DMS 273 (cell line): Measurements from ENCODE around the gene VIPR2.
"Not testable (repeated sequence)": the region's sequence is repeated elsewhere in the genome, so short reads cannot be mapped to it uniquely, and the experiment has no call there.

Experiments used
- DNase-seq: peaks from one replicate; lab custom pipeline; 2025; ENCODE audit not compliant: unreplicated experiment; lab: John Stamatoyannopoulos, UW

VIPR2 gene

GRCh38 chr7:159094023-159094740 is 50.5 kb downstream of the VIPR2 start:
- DNase-seq, result peak; percentile 83

- no peak for DNase-seq
Observed at GRCh38 chr7:159093351-159093971, 51.2 kb downstream of the VIPR2 start.

- DNase-seq, result no peak
Observed at GRCh38 chr7:159092701-159093121, 52.0 kb downstream of the VIPR2 start.

- no peak for DNase-seq
Observed at GRCh38 chr7:159091480-159092475, 52.9 kb downstream of the VIPR2 start.

GRCh38 chr7:159091041-159091440 is 53.6 kb downstream of the VIPR2 start:
- no peak for DNase-seq

- DNase-seq, result no peak
Observed at GRCh38 chr7:159088016-159088865, 56.4 kb downstream of the VIPR2 start.

GRCh38 chr7:159086301-159086925 is 58.3 kb downstream of the VIPR2 start:
- no peak for DNase-seq

GRCh38 chr7:159084069-159084801 is 60.4 kb downstream of the VIPR2 start:
- no peak for DNase-seq

- DNase-seq, result no peak
Observed at GRCh38 chr7:159083698-159084068, 61.0 kb downstream of the VIPR2 start.

GRCh38 chr7:159083001-159083697 is 61.5 kb downstream of the VIPR2 start:
- DNase-seq, result no peak

GRCh38 chr7:159082075-159082474 is 62.6 kb downstream of the VIPR2 start:
- DNase-seq, result not testable (repeated sequence)

GRCh38 chr7:159078911-159079270 is 65.8 kb downstream of the VIPR2 start:
- DNase-seq, result no peak

- no peak for DNase-seq
Observed at GRCh38 chr7:159078193-159078910, 66.3 kb downstream of the VIPR2 start.

- DNase-seq, result no peak
Observed at GRCh38 chr7:159076333-159076732, 68.3 kb downstream of the VIPR2 start.

- DNase-seq, result no peak
Observed at GRCh38 chr7:159075563-159076238, 69.0 kb downstream of the VIPR2 start.

GRCh38 chr7:159071260-159071659 is 73.4 kb downstream of the VIPR2 start:
- DNase-seq, result no peak

GRCh38 chr7:159070431-159071148 is 74.1 kb downstream of the VIPR2 start:
- no peak for DNase-seq
